ENCODE measurements around the gene ANO6. TPM values are rescaled to one million over a fixed set of nuclear protein-coding genes. Genes with fewer than 3 reads are reported as not detected.
A peak's percentile ranks its signal among the peaks of the same experiment; 100 is the strongest.

ANO6 gene
- total RNA-seq, 1 experiment from 2014 or later: 46.8 TPM

- no peak for TF ChIP-seq ZNF219 (CRISPR knock-in tag; IDR thresholded peaks at IDR 0.05; ENCODE audit: borderline replicate concordance)
- no peak for TF ChIP-seq ZNF425 (CRISPR knock-in tag; conservative IDR thresholded peaks at IDR 0.05)
- TF ChIP-seq, protein P1, sequence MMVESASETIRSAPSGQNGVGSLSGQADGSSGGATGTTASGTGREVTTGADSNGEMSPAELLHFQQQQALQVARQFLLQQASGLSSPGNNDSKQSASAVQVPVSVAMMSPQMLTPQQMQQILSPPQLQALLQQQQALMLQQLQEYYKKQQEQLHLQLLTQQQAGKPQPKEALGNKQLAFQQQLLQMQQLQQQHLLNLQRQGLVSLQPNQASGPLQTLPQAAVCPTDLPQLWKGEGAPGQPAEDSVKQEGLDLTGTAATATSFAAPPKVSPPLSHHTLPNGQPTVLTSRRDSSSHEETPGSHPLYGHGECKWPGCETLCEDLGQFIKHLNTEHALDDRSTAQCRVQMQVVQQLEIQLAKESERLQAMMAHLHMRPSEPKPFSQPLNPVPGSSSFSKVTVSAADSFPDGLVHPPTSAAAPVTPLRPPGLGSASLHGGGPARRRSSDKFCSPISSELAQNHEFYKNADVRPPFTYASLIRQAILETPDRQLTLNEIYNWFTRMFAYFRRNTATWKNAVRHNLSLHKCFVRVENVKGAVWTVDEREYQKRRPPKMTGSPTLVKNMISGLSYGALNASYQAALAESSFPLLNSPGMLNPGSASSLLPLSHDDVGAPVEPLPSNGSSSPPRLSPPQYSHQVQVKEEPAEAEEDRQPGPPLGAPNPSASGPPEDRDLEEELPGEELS (CRISPR knock-in tag; IDR thresholded peaks at IDR 0.05): no peak
- no peak for TF ChIP-seq ATF6 (CRISPR knock-in tag; IDR thresholded peaks at IDR 0.05)
- TF ChIP-seq PRRX2 (CRISPR knock-in tag; IDR thresholded peaks at IDR 0.05): no peak
Observed at GRCh38 chr12:45362291-45362690, 146.4 kb downstream of the ANO6 start (continued).

GRCh38 chr12:45363903-45364302 is 148.0 kb downstream of the ANO6 start:
- POLR2A ChIA-PET: no interaction called here
- TF ChIP-seq IRF1 (CRISPR knock-in tag; IDR thresholded peaks at IDR 0.05) (no peak), MXD4 (CRISPR knock-in tag; IDR thresholded peaks at IDR 0.05; ENCODE audit: borderline replicate concordance) (no peak), RELA (CRISPR knock-in tag; IDR thresholded peaks at IDR 0.05; ENCODE audit: borderline replicate concordance) (no peak), ZNF317 (CRISPR knock-in tag; IDR thresholded peaks at IDR 0.05; ENCODE audit: borderline replicate concordance, low read depth) (peak; percentile 77)
- H3K4me3 Mint-ChIP-seq: no peak overlapping the region

DNA sequence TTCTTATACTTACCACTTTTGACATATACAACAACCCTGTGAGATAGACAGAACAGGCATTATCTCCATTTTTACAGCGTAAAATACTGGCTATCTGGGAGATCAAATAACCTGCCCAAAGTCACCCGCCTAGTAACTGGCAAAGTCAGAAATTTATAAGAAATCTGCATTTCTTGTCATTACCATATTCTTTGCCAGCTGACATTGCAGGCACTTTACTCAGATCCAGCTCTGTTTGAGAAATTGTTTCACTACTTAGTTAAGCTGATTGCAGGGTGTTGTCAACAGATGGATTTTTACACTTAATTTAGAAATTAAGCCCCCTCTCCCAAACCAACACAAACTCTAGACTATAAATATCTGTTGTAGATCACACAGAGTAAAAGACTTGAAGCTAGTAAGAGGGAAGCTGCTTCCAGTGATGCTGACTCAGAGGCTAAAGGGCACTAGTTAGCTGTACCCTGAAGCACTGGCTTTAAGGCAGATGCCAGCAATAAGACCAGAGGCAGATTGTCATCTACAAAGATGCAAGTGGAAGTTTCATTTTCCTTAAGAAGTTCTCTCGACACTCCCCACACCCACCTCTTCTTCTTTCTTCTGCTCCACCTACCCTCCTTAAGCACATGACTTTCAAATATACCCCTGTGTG is 153.1 kb downstream of the ANO6 start:
- Mint-ChIP-seq H3K4me3 (no peak overlapping the region), H3K36me3 (peaks cover 46% of the 10 kb centered on the region), H3K27ac (no peak overlapping the region), H3K27me3 (ENCODE audit: low read depth) (no peaks in the 10 kb centered on the region), H3K9me3 (peaks cover 26% of the 10 kb centered on the region), H3K4me1 (peaks cover 7% of the 10 kb centered on the region; the same call in 1 of the 2 replicates)
- DNase-seq (ENCODE audit: low spot score) (no peak), ATAC-seq (no peak)
- ChIA-PET CTCF (no interaction called here), POLR2A (no interaction called here)
- TF ChIP-seq, protein P2, sequence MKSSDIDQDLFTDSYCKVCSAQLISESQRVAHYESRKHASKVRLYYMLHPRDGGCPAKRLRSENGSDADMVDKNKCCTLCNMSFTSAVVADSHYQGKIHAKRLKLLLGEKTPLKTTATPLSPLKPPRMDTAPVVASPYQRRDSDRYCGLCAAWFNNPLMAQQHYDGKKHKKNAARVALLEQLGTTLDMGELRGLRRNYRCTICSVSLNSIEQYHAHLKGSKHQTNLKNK (CRISPR knock-in tag; IDR thresholded peaks at IDR 0.05): no peak
- TF ChIP-seq, protein P3, sequence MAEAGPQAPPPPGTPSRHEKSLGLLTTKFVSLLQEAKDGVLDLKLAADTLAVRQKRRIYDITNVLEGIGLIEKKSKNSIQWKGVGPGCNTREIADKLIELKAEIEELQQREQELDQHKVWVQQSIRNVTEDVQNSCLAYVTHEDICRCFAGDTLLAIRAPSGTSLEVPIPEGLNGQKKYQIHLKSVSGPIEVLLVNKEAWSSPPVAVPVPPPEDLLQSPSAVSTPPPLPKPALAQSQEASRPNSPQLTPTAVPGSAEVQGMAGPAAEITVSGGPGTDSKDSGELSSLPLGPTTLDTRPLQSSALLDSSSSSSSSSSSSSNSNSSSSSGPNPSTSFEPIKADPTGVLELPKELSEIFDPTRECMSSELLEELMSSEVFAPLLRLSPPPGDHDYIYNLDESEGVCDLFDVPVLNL (CRISPR knock-in tag; IDR thresholded peaks at IDR 0.05; ENCODE audit: borderline replicate concordance, low read depth): no peak
- TF ChIP-seq ZNF263 (CRISPR knock-in tag; IDR thresholded peaks at IDR 0.05; ENCODE audit: low read depth): no peak
- TF ChIP-seq IRF1 (CRISPR knock-in tag; IDR thresholded peaks at IDR 0.05): no peak
- TF ChIP-seq PRRX2 (CRISPR knock-in tag; IDR thresholded peaks at IDR 0.05): no peak
- no peak for TF ChIP-seq MXD4 (CRISPR knock-in tag; IDR thresholded peaks at IDR 0.05; ENCODE audit: borderline replicate concordance)
- TF ChIP-seq CBFB (CRISPR knock-in tag; IDR thresholded peaks at IDR 0.05; ENCODE audit: low read depth): no peak
- TF ChIP-seq, protein P4, sequence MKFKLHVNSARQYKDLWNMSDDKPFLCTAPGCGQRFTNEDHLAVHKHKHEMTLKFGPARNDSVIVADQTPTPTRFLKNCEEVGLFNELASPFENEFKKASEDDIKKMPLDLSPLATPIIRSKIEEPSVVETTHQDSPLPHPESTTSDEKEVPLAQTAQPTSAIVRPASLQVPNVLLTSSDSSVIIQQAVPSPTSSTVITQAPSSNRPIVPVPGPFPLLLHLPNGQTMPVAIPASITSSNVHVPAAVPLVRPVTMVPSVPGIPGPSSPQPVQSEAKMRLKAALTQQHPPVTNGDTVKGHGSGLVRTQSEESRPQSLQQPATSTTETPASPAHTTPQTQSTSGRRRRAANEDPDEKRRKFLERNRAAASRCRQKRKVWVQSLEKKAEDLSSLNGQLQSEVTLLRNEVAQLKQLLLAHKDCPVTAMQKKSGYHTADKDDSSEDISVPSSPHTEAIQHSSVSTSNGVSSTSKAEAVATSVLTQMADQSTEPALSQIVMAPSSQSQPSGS (CRISPR knock-in tag; IDR thresholded peaks at IDR 0.05; ENCODE audit: borderline replicate concordance, low read depth): no peak
- no peak for TF ChIP-seq OVOL2 (CRISPR knock-in tag; IDR thresholded peaks at IDR 0.05; ENCODE audit: borderline replicate concordance)
- TF ChIP-seq IRF2 (CRISPR knock-in tag; IDR thresholded peaks at IDR 0.05; ENCODE audit: borderline replicate concordance, low read depth): no peak
- no peak for TF ChIP-seq NR1H2 (CRISPR knock-in tag; IDR thresholded peaks at IDR 0.05)
- TF ChIP-seq ATF1 (CRISPR knock-in tag; IDR thresholded peaks at IDR 0.05): no peak
- TF ChIP-seq ZNF138 (CRISPR knock-in tag; conservative IDR thresholded peaks at IDR 0.05): no peak
- TF ChIP-seq ETV6 (CRISPR knock-in tag; IDR thresholded peaks at IDR 0.05): no peak
- no peak for TF ChIP-seq MAX (CRISPR knock-in tag; IDR thresholded peaks at IDR 0.05)

More at GRCh38 chr12:45363903-45364302, 148.0 kb downstream of the ANO6 start:
- CTCF ChIA-PET: no interaction called here
- Mint-ChIP-seq H3K4me1 (0 out of 2 replicates have a peak, but pooled peaks cover 2% of the 10 kb centered on the region), H3K27ac (no peak overlapping the region), H3K9me3 (peaks cover 42% of the 10 kb centered on the region), H3K27me3 (ENCODE audit: low read depth) (no peaks in the 10 kb centered on the region), H3K36me3 (peaks cover 65% of the 10 kb centered on the region)
- no peak for ATAC-seq
- DNase-seq (ENCODE audit: low spot score): no peak

All from WTC11 (cell line).